ENCODE results near the gene GOLPH3. TPM values are rescaled to one million over a fixed set of nuclear protein-coding genes. Genes with fewer than 3 reads are reported as not detected.
"Not testable (repeated sequence)": the region's sequence is repeated elsewhere in the genome, so short reads cannot be mapped to it uniquely, and the experiment has no call there.

Gene GOLPH3
- total RNA-seq, 1 experiment from 2014 or later = 88.3 TPM

DNA sequence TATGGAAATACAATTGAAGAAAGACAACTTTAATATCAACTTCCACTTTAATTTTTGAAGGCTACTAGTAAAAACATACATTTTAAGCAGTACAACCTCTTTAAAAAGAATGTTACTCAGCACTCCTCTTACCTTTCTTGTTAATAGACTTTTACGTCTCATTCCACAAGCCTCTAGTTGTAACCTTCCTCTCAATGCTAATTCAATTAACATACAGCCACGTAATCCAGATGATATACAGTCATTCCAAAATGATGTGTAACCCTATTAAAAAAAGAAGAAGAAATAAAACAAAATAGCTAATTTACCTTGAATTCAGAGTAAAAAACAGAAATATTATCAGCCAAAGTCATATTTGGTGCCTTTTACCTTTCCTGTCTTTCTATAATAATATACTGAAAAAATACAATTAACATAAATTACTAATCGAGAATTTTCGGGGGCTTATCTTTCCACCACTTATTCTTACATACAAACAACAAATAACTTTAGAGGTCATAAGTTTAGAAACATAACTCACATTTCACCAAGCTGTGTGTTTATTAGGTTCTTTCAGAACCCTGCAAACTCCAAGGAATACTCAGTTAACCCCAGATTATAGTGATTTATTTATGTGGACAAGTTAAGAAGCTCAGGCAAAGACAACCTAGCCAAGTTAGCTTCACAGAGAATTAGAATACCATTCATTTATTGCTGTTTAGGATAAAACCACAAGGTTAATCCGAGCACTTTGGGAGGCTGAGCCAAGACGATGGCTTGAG, 30.3 kb downstream of the GOLPH3 start:
- DNase-seq (ENCODE audit: extremely low read depth, low read depth) = no peak

DNA sequence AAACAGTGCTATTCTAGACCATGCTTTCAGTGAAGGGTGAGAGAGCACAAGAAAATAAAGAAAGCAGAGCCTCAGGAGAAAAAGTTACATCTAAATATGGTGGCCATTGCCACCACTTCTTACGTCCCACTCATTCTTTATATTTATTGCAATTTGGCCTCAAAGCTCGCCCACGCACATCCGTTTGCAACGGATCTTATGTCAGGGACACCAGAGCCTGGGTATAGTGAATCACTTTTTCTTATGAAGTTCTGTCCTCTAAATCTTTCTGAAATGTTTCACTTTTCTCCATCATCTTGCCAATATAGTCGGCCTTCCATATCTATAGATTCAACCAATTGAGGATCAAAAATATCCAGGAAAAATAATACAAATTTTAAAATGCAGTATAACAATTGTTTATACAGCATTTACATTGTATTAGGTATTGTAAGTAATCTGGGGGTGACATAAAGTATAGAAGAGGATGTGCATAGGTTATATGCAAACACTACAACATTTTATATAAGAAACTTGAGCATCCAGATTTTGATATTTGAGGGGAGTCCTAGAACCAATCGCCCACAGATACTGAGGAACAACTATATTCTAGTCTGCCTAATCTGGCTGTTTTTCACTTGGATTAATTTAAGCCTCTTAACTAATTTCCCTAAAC, 35.2 kb downstream of the GOLPH3 start:
- no peak for DNase-seq (ENCODE audit: extremely low read depth, low read depth)

- DNase-seq (ENCODE audit: extremely low read depth, low read depth) = no peak
Observed at GRCh38 chr5:32136342-32136741, 37.8 kb downstream of the GOLPH3 start.

- no peak for DNase-seq (ENCODE audit: extremely low read depth, low read depth)
Observed at GRCh38 chr5:32135086-32135485, 39.0 kb downstream of the GOLPH3 start.

GRCh38 chr5:32132757-32133156, 41.4 kb downstream of the GOLPH3 start:
- DNase-seq (ENCODE audit: extremely low read depth, low read depth) = no peak

DNA sequence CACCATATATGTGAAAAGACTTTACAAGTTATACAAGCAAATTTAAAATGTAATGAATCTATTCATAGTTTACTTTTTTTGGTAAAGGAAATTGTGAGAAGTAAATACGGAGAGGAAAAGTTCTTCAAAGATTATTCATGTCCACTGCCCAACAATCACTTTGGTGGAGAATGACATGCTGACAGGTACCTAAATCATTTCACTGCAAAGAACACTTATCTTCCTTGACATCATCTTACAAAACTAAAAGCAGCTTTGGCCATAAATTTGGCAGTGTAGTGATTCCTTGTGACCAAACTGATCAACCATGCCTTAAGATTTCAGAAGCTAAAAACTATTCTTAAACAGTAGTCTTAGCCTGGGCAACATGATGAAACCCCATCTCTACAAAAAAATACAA, 42.5 kb downstream of the GOLPH3 start:
- no peak for DNase-seq (ENCODE audit: extremely low read depth, low read depth)

- DNase-seq (ENCODE audit: extremely low read depth, low read depth) = no peak
Observed at GRCh38 chr5:32130865-32131264, 43.3 kb downstream of the GOLPH3 start.

DNA sequence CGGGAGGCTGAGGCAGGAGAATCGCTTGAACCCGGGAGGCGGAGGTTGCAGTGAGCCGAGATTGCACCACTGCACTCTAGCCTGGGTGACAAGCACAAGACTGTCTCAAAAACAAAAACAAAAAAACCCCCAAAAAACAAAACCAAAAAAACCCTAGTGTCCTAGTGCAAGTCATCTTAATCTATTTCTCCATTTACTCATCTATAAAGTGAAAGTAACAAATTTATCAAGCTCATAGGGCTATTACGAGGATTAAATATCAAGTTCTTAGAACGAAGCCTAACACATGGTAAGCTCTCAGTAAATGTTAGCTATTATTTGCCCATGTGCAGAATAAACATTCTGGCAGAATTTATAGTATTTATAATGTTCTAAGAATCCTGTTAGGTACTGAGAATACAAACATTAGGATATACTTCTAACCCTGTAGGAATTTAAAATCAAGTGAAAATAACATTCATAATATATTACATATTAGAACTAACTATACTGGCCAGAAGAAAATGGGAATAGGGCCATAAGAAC, 45.0 kb downstream of the GOLPH3 start:
- DNase-seq (ENCODE audit: extremely low read depth, low read depth) = no peak

GRCh38 chr5:32127711-32128110, 46.4 kb downstream of the GOLPH3 start:
- no peak for DNase-seq (ENCODE audit: extremely low read depth, low read depth)

DNA sequence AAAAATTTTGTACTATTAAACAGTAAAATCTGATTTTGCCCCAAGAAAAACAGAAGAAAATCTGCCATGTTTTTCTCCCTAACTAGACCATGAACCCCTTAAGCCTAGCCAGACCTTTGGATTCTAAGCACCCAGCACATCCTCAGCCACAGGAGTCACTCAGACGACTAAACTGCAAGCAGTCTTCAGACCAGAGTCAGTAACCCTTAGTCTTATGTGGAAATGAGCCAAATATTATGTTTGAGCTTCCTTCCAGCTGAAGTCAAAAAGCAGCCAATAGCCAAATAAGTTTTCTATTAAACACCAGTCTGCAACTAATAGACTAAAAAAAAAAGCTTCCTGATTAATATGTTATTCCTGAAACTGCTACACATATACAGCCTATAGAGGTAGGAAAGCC, 47.4 kb downstream of the GOLPH3 start:
- no peak for DNase-seq (ENCODE audit: extremely low read depth, low read depth)

- DNase-seq (ENCODE audit: extremely low read depth, low read depth) = no peak
Observed at GRCh38 chr5:32123889-32124676, 50.0 kb downstream of the GOLPH3 start.

GRCh38 chr5:32123058-32123805, 50.9 kb downstream of the GOLPH3 start:
- DNase-seq (ENCODE audit: extremely low read depth, low read depth) = no peak

GRCh38 chr5:32118922-32119321, 55.2 kb downstream of the GOLPH3 start:
- not testable (repeated sequence) for DNase-seq (ENCODE audit: extremely low read depth, low read depth)

DNA sequence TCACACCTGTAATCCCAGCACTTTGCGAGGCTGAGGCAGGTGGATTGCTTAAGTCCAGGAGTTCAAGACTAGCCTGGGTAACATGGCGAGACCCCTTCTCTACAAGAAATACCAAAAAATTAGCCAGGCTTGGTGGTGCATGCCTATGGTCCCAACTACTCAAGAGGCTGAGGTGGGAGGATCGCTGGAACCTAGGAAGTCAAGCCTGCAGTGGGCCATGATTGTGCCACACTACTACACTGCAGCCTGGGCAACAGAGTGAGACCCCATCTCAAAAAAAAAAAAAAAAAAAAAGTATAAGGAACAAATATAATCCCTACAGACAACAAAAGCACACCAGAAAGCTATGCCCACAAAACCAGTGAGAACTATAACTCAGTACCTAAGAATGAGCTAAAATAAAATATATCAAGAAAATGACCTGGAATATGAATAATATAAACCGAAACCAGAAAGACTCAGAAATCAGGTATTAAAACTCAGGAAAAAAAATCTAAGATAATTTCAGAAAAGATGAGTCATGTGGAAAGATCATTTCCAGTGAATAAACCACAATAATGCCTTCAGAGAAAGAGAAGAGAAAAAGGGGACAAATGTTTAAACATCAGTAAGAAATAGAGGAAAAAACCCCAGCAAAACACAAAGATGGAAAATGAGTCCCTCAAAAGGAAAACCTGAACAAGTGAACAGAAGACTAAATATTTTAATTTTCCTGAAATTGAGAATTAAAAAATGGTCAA, 57.4 kb downstream of the GOLPH3 start:
- DNase-seq (ENCODE audit: extremely low read depth, low read depth) = no peak

DNA sequence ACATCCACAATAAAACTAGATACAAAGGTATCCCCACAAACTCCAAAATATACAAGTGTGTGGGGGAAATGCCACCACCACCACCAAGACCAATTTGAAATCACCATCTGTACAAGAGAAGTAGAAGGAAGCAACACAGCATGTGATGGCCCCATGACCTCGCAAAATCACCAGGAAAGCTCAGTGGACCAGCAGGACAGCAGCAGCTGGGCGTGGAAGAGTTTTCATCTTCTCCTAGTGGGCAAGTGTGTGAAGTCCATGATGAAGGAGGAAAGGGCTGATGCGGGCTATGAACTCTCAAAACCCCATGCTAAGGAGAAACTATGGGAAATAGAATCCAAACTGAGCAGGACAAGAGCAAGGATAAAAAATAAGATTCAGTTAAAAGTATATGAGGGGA, 58.1 kb downstream of the GOLPH3 start:
- no peak for DNase-seq (ENCODE audit: extremely low read depth, low read depth)

DNA sequence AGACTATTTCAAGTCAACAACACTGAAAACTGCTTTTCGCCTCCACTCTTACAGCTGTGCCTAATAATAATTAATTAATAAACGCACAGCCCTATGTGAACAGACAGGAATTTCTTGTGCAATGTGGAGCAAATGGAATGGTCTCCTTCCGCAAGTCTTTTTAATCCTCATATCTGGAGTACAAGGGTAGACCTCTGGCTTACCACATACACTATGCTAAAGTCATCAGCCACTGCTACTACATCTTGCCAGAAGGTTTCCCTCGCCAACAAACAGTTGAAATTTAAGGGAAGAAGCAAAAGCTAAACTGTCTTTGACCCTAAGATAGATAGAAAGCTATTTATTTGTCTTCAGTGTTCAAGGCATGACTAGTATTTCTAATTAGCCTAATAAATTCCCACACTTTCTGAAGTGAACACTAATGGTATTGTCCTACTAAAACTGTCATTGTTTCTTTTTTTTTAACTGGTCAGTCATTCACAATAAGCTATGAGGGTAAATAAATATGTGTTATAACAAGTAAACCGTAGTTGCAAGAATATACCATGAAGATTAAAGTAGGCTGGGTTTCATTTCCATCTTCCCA, 63.9 kb downstream of the GOLPH3 start:
- DNase-seq (ENCODE audit: extremely low read depth, low read depth) = no peak

- DNase-seq (ENCODE audit: extremely low read depth, low read depth) = no peak
Observed at GRCh38 chr5:32109236-32109635, 64.9 kb downstream of the GOLPH3 start.

DNA sequence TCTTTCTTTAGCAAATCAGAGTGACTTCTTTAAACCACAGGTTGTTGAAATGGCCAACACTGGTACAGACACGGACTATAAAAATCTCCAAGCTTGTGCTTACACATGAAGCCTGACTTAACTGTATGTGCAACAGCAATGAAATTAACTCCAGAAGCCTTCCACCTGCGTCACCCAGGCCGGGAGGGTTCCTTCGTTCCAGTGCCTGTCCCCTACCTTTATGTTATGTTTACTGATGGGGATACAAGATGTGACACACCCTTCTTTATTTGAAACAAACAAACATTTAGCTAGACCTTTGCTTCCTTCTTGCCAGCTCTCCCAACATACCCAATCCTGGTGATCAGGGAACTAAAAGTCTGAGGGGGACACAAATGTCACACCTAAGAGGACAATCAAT, 66.0 kb downstream of the GOLPH3 start:
- DNase-seq (ENCODE audit: extremely low read depth, low read depth) = no peak

DNA sequence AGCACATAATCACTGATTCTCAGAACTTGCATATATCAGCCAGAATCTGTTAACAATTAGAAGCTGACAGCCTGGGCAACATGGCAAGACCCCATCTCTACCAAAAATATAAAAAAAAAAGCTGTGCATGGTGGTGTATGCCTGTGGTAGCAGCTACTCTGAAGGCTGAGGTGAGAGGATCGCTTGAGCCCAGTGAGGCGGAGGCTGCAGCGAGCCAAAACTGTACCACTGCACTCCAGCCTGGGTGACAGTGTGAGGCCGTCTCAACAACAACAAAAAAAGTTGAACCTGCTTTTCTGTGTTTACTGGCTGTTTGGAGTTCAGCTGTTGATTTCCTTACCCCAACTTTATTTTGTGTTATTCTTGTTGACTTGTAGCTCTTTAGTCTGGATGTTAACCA, 66.8 kb downstream of the GOLPH3 start:
- DNase-seq (ENCODE audit: extremely low read depth, low read depth) = no peak

DNA sequence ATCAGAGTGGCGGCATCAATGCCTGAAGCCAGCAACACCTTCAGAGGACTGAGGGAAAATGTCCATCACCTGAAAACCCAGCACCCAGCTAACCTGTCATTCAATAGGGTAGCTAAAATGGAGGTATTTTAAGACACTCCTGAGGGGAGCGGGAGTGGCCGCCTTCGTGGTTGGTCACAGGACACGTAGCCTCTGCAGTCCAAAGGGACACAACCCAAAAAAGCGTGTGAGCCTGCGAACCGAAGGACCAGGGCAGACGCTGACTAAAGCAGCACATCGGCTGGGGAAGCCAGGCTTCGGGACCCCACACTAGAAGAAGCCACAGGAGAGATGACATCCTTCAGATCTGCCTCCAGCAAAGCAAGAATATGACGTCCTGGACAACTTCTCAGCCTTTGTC, 70.6 kb downstream of the GOLPH3 start:
- DNase-seq (ENCODE audit: extremely low read depth, low read depth) = no peak

All from NCI-H460 (cell line).